OCI-M2 (cell line): ENCODE results near the gene SYCP2.
"Not testable (repeated sequence)": the region's sequence is repeated elsewhere in the genome, so short reads cannot be mapped to it uniquely, and the experiment has no call there.

Source experiments
- DNase-seq: peaks from one replicate; lab custom pipeline; 2025; ENCODE audit not compliant: unreplicated experiment; lab: John Stamatoyannopoulos, UW

SYCP2 gene

GRCh38 chr20:59912609-59913008 lies 20.8 kb downstream of the SYCP2 start:
- no peak for DNase-seq

DNA sequence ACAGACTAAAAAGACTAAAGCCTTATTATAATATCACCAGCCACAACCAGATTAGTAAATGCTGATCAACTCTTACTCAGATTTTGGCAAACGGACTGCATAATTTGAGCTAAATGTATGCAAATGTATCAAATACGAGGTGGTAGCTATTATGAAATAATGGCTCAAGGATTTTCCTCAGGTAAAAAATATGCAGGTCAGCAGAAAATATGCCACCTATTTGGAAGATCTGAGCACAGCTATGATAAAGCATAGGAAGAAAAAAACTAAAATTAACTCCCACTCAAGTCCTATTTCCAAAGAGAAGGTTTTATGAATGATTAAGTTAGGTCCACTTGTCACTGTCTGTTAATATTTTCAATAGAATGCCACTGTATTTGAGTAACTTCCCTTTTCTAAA lies 22.4 kb downstream of the SYCP2 start:
- DNase-seq: no peak

- no peak for DNase-seq
Observed at GRCh38 chr20:59908855-59909254, 24.6 kb downstream of the SYCP2 start.

DNA sequence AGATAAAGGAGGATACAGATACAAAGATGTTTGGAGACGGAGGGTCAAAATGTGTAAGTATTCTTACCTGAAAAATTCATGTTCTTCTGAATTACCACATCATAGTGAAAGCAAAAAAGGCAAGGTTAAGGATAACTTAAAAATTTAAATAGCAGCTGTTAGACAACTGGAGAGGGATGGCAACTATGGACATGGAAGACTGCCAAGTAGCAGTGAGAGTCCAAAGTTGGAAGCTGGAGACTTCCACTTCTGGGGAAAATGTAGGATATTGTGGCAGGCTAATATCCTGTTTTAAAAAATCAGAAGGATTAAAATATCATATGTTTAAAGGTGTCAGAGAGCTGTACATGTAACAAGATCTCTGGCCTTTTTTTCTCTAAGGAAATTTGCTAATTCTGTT lies 29.8 kb downstream of the SYCP2 start:
- DNase-seq: no peak

- no peak for DNase-seq
Observed at GRCh38 chr20:59902470-59902869, 31.0 kb downstream of the SYCP2 start.

DNA sequence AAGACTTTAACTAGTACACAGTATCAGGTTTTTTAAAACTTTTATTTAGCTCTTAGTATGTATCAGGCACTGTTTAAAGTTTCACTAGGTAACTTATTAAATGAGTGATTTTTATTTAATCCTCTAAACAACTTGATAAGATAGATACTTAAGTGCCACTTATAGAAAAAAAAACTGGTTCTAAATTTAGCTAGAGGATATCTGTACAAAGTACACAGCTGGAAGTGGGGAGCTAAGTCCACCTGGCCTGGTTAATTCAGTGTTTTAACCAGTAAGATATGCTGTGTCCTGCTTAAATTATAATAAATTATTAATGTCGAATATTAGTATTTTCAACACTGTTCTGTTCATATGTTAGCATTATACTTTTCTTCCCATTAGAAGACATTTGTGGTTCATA lies 37.5 kb downstream of the SYCP2 start:
- no peak for DNase-seq

DNA sequence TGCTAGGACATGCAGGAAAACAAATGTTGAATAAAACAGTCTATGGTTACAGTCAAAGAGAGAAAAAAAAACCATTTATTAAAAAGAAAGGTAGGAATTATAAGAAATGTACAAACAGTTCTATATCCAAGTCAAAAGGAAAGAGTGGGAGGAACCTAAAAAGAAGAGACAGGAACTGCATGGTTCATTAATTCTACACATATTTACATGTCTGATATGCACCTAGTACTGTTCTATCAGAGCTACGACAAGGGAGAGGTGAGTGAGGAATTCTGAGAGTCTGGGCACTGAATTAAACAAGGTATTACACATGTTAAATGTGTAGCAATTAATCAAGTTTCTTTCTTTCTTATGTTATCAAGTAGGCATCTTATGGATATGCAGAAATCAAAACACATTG lies 41.9 kb downstream of the SYCP2 start:
- DNase-seq: no peak

- not testable (repeated sequence) for DNase-seq
Observed at GRCh38 chr20:59890035-59890434, 43.4 kb downstream of the SYCP2 start.

DNA sequence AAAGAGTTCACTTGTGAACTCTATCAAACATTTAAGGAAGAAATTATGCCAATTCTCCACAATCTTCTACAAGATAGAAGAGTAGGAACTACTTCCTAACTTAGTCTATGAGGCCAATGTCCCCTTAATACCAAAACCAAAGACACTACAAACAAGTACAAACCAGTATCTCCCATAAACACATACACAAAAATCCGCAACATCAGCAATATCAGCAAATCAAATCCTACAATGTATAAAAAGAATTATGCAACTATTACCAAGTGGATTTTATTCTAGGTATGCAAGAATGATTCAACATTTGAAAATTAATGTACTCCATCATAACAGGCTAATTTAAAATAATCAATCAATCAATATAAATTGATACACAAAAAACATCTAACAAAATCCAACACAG lies 45.4 kb downstream of the SYCP2 start:
- no peak for DNase-seq

GRCh38 chr20:59884494-59884893 lies 48.9 kb downstream of the SYCP2 start:
- DNase-seq: no peak

- DNase-seq: no peak
Observed at GRCh38 chr20:59880198-59880597, 53.2 kb downstream of the SYCP2 start.

DNA sequence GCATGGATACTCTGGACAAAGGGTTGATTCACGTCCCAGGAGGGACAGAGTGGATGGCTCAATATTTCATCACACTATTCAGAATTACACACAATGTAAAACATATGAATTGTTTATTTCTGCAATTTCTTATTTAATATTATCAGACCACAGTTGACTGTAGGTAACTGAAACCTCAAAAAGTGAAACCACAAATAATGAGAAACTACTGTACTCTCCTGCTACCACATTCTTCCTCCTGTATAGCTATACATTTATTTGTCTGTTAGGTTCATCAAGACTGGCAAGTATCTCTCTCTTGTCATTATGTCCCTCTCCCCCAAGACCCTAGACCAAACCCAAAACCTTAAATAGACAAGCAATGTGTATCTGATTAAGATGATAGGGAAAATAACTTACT lies 60.0 kb downstream of the SYCP2 start:
- DNase-seq: no peak

- no peak for DNase-seq
Observed at GRCh38 chr20:59871096-59871495, 62.3 kb downstream of the SYCP2 start.

GRCh38 chr20:59866338-59866737 lies 67.1 kb downstream of the SYCP2 start:
- no peak for DNase-seq

DNA sequence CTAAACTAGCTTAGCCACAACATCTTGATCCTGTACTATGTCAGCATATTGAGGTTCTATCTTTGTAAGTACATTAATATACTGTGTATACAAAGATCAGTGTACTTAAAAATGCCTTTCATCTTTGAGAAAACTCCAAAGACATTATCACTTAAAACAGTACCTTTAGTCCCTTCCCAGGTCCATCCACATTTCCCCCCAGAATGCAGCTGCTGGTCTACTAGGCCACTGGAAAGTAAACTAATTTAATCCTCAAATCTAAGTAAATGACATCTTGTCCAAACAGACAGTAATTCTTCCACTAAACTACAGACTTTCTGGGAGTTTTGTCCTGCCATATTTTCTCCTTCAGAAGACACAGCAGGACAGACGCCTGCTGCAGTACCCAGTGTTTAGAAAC lies 68.7 kb downstream of the SYCP2 start:
- DNase-seq: no peak

DNA sequence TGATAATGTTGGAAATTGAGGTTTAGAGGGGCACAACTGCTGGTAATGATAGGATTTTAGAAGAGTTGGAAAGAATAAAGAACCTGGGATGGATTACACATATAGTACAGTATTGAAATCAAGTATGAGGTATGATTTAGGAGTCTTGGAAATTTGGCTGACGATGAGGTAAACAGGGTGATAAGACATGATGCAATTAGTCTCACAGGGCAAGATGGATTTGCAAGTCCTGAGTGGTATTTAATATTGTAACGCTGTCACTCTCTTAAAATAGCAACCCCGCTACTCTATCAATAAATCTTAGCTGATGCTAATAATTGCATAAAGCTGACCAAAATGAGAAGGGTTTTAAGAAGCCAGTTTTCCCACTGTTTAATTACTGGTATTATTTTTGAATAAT lies 70.4 kb downstream of the SYCP2 start:
- no peak for DNase-seq

DNA sequence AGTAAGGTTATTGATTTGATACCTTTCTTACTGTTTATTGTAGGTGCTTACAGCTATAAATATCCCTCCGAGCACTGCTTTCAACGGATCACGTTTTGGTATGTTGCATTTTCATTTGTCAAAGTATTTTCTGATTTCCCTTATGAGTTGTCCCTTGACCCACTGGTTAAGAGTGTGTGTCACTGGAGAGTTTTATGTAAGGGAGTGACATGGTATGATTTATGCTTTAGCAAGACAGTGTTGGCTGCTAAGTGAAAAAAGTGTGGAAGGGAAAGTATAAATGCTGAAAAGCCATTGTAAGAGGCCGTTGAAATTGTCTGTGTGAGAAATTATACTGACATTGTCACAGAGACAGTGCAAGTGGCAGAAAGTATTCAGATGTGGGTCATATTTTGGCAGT lies 72.0 kb downstream of the SYCP2 start:
- DNase-seq: no peak

- DNase-seq: no peak
Observed at GRCh38 chr20:59858425-59858824, 75.0 kb downstream of the SYCP2 start.

DNA sequence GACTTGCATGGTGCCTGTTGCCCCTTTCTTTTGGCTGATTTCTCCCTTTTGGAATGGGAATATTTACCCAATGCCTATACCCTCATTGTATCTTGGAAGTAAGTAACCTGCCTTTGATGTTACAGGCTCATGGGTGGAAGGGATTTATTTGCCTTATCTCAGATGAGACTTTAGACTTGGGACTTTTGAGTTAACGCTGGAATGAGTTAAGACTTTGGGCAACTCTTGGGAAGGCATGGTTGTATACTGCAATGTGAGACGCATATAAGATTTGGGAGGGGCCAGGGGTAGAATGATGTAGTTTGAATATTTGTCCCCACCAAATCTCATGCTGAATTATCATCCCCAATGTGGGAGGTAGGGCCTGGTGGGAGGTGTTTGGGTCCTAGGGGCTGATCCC lies 75.5 kb downstream of the SYCP2 start:
- no peak for DNase-seq

DNA sequence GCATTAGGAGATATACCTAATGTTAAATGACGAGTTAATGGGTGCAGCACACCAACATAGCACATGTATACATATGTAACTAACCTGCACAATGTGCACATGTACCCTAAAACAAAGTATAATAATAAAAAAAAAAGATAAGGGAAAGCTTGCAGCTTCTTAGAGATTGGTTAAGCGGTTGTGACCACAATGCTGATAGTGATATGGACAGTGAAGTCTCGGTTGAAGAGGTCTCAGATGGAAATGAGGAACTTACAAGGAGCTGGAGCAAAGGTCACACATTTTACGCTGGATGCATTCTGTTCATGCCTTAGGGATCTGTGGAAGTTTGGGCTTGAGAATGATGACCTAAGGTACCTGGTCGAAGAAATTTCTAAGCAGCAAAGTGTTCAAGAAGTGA lies 76.5 kb downstream of the SYCP2 start:
- not testable (repeated sequence) for DNase-seq

DNA sequence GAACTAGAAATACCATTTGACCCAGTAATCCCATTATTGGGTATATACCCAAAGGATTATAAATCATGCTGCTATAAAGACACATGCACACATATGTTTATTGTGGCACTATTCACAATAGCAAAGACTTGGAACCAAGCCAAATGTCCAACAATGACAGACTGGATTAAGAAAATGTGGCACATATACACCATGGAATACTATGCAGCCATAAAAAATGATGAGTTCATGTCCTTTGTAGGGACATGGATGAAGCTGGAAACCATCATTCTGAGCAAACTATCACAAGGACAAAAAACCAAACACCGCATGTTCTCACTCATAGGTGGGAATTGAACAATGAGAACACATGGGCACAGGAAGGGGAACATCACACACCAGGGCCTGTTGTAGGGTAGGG lies 76.9 kb downstream of the SYCP2 start:
- DNase-seq: not testable (repeated sequence)

GRCh38 chr20:59850018-59850641 lies 83.3 kb downstream of the SYCP2 start:
- no peak for DNase-seq

DNA sequence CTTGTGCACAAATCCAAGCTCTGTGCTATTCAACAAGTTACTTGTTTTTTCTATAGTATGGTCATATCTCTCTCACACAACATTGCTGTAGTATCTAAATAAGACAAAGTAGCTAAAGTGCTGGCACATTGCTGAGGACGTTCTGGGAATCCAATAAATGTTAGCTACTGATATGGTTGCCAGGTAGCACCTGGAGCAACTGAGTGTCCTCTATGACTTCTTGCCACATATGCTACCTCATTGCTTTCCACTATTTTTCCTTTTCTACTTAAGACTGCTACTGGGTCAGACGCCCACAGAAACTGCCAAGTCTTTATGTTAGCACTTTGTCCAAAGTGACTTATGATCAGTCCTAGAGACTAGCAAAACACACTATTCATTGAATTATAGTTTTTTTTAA lies 85.3 kb downstream of the SYCP2 start:
- DNase-seq: no peak

- no peak for DNase-seq
Observed at GRCh38 chr20:59845472-59845871, 88.0 kb downstream of the SYCP2 start.
